ENCODE measurements around the gene NRCAM.

- TF ChIP-seq EZH2 (IDR thresholded peaks at IDR 0.05; ENCODE audit: borderline replicate concordance, insufficient read depth, low read depth, low read length, poor library complexity, severe bottlenecking) (no peak), CTCF (IDR thresholded peaks at IDR 0.05) (no peak)
Observed at GRCh38 chr7:108170251-108170650, 286.0 kb downstream of the NRCAM start.

Measured in B cell (primary cell).